GM19324 (cell line): ENCODE results near the gene UBTD1.

ENCODE experiments used
- ATAC-seq: cut with Tn5 transposase; IDR thresholded peaks from one replicate; pipeline ENCODE4 v1.9.1; 2021; ENCODE audit warnings: mild to moderate bottlenecking, moderate library complexity; ENCODE audit not compliant: unreplicated experiment, low FRiP score

The UBTD1 gene

GRCh38 chr10:97601268-97602215 lies 102.8 kb downstream of the UBTD1 start:
- ATAC-seq, result no peak

- ATAC-seq, result no peak
These were observed 108.4 kb downstream of the UBTD1 start for GRCh38 chr10:97607095-97607636.

- no peak for ATAC-seq
These were observed 110.4 kb downstream of the UBTD1 start for GRCh38 chr10:97608991-97609561.

GRCh38 chr10:97611473-97611872 lies 112.7 kb downstream of the UBTD1 start:
- no peak for ATAC-seq

GRCh38 chr10:97612386-97612785 lies 113.7 kb downstream of the UBTD1 start:
- no peak for ATAC-seq

GRCh38 chr10:97618285-97618684 lies 119.6 kb downstream of the UBTD1 start:
- ATAC-seq, result no peak

GRCh38 chr10:97618733-97619132 lies 120.0 kb downstream of the UBTD1 start:
- ATAC-seq, result no peak
